ENCODE results near the gene WWOX.

GRCh38 chr16:79079656-79080420, 980.4 kb downstream of the WWOX start:
- TF ChIP-seq, protein P1, sequence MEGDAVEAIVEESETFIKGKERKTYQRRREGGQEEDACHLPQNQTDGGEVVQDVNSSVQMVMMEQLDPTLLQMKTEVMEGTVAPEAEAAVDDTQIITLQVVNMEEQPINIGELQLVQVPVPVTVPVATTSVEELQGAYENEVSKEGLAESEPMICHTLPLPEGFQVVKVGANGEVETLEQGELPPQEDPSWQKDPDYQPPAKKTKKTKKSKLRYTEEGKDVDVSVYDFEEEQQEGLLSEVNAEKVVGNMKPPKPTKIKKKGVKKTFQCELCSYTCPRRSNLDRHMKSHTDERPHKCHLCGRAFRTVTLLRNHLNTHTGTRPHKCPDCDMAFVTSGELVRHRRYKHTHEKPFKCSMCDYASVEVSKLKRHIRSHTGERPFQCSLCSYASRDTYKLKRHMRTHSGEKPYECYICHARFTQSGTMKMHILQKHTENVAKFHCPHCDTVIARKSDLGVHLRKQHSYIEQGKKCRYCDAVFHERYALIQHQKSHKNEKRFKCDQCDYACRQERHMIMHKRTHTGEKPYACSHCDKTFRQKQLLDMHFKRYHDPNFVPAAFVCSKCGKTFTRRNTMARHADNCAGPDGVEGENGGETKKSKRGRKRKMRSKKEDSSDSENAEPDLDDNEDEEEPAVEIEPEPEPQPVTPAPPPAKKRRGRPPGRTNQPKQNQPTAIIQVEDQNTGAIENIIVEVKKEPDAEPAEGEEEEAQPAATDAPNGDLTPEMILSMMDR (IDR thresholded peaks at IDR 0.05), result no peak
- TF ChIP-seq EZH2 (IDR thresholded peaks at IDR 0.05; ENCODE audit: borderline replicate concordance, insufficient read depth, low read depth, low read length, poor library complexity, severe bottlenecking), result no peak
